Fibroblast of the aortic adventitia (primary cell): ENCODE results near the gene KRT28. TPM values are rescaled to one million over a fixed set of nuclear protein-coding genes. Genes with fewer than 3 reads are reported as not detected.

Experiments used
- DNase-seq: peaks from one replicate; pipeline ENCODE4 v3.0.0-alpha.2; 2010; ENCODE audit warnings: low read depth
- H3K4me3 ChIP-seq: 2 replicates; pipeline ENCODE4 v1.5.1; 2011; ENCODE audit warnings: low read depth, mild to moderate bottlenecking, control low read depth, low read length, moderate library complexity
- CTCF ChIP-seq: IDR thresholded peaks from 2 replicates; pipeline ENCODE4 v1.5.1; 2011; ENCODE audit warnings: mild to moderate bottlenecking, low read length, control low read depth, inconsistent platforms; ENCODE audit not compliant: insufficient read depth
- total RNA-seq: library from RNA; depleted of rRNA; stranded (reverse); fragments of >200 nt; gene quantifications from 2 replicates; pipeline ENCODE4 v1.2.3, GENCODE V29; 2012; ENCODE audit warnings: low replicate concordance

KRT28 gene
- total RNA-seq, 1 donor = not detected

GRCh38 chr17:40800381-40800780 lies 622 bp upstream of the KRT28 start:
- TF ChIP-seq CTCF = no peak
- no peak for DNase-seq
- no peak overlapping the region for H3K4me3 ChIP-seq

GRCh38 chr17:40796846-40797245 lies 2.9 kb downstream of the KRT28 start:
- TF ChIP-seq CTCF = no peak
- DNase-seq = no peak
- H3K4me3 ChIP-seq = no peak overlapping the region

- DNase-seq = no peak
- TF ChIP-seq CTCF = no peak
- no peak overlapping the region for H3K4me3 ChIP-seq
Measured at GRCh38 chr17:40795019-40795667, 4.6 kb downstream of the KRT28 start.

DNA sequence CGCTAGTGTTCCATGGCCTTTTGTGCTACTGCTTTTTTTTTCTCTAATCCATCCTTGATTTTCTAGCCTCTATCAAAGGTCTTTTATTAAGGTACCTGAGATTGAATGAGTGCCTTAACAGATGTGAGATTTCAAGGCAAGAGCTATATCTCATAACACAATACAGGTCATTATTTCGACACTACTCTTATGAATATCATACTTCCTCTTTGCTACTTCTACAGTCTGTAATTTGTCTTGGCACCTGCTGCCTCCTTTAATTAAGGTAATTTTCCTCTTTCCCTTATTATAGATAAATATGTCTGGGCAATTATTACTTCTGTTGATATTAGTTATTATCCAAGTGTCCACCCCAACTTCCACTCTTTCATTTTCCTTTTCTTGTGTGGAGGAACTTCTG lies 5.3 kb downstream of the KRT28 start:
- TF ChIP-seq CTCF = no peak
- no peak for DNase-seq
- no peak overlapping the region for H3K4me3 ChIP-seq

DNA sequence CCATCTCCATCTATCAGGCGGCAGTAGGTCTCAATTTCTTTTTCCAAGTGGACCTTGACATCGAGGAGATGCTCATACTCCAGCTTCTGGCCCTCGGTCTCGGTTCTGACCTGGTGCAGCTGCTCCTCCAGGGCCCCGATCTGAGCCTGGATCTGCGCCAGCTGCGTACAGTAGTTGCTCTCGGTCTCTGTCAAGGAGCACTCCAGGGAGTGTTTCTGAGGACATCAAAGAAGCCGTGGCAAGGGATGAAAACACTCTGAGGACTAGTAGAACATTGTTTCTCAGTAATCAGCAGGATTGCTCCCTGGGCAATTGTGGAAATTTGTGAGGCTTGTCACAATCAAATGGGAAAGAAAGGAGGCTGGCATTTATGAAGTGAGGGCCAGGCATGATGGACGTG lies 5.9 kb downstream of the KRT28 start:
- DNase-seq = no peak
- no peak for TF ChIP-seq CTCF
- H3K4me3 ChIP-seq = no peak overlapping the region

- TF ChIP-seq CTCF = peak; percentile 57
- H3K4me3 ChIP-seq = no peak overlapping the region
- peak; percentile 66 for DNase-seq
Measured at GRCh38 chr17:40791787-40792436, 7.8 kb downstream of the KRT28 start.
